Testis (tissue), 2 donors: ENCODE measurements around the gene PIK3AP1.

Experiments used
- CTCF ChIP-seq, 3 experiments: fragments of 450-650 bp in 2 of 3; fragments of 200-600 bp in 1 of 3; sonication (generic) in 1 of 3; IDR thresholded peaks; one replicate each; pipeline ENCODE4 v1.5.1; 2016 to 2019; ENCODE audit warnings: antibody characterized with exemption in 3 of 3, mild to moderate bottlenecking in 2 of 3, moderate library complexity in 1 of 3
- POLR2A ChIP-seq: fragments of 450-650 bp; IDR thresholded peaks from one replicate; pipeline ENCODE4 v1.6.1; 2017; ENCODE audit warnings: antibody characterized with exemption, mild to moderate bottlenecking, moderate library complexity

- TF ChIP-seq CTCF (IDR thresholded peaks at IDR 0.05) (peak; percentile 26 to 62 (median 39)), POLR2A (no peak)
Measured at GRCh38 chr10:96642973-96643372, 77.3 kb downstream of the PIK3AP1 start.
